Tibial artery (tissue), 4 donors: ENCODE results near the gene NR1D1.

Experiments
- DNase-seq, 2 donors: peaks; one replicate each; pipeline ENCODE4 v3.0.0-alpha.2; 2019
- H3K27ac ChIP-seq, 2 donors: fragments of 200-600 bp; sonication (generic) in 1 of 2; 1 replicate in 1 of 2; 2 replicates in 1 of 2; pipeline ENCODE4 v1.5.1; 2018 to 2019; ENCODE audit warnings: mild to moderate bottlenecking in 1 of 2
- H3K27me3 ChIP-seq, 2 donors: fragments of 200-600 bp; sonication (generic) in 1 of 2; one replicate each; pipeline versions ENCODE4 v1.5.1 to v1.6.0; 2016 to 2019
- H3K36me3 ChIP-seq, 3 donors: fragments of 200-600 bp; sonication (generic) in 2 of 3; one replicate each; pipeline ENCODE4 v1.5.1; 2016 to 2019; ENCODE audit warnings: mild to moderate bottlenecking in 2 of 3
- H3K4me1 ChIP-seq, 4 donors: fragments of 200-600 bp; sonication (generic) in 2 of 4; 1 replicate in 3 of 4; 2 replicates in 1 of 4; pipeline ENCODE4 v1.5.1; 2016 to 2019
- H3K4me3 ChIP-seq, 2 donors: fragments of 200-600 bp; sonication (generic) in 1 of 2; 1 replicate in 1 of 2; 2 replicates in 1 of 2; pipeline ENCODE4 v1.5.1; 2018 to 2019; ENCODE audit warnings: mild to moderate bottlenecking in 2 of 2
- H3K9me3 ChIP-seq, 3 donors: fragments of 200-600 bp; sonication (generic) in 1 of 3; one replicate each; pipeline ENCODE4 v1.5.1; 2016 to 2019
- CTCF ChIP-seq, 2 experiments: fragments of 200-600 bp in 1 of 2; fragments of 450-650 bp in 1 of 2; IDR thresholded peaks; one replicate each; pipeline ENCODE4 v1.5.1; 2017 to 2019; ENCODE audit warnings: antibody characterized with exemption in 2 of 2, mild to moderate bottlenecking in 1 of 2, moderate library complexity in 1 of 2
- intact Hi-C: fragments of 100-400 bp; cut with DNase I; formaldehyde crosslinking; loops from one replicate; pipeline ENCODE4 v1.15.0; 2023; ENCODE audit warnings: low total_unique reads

The NR1D1 gene

GRCh38 chr17:40093580-40094201, 6.7 kb downstream of the NR1D1 start:
- H3K36me3 ChIP-seq, result peaks cover 68 to 89% (median 72%) of the 10 kb centered on the region in 3 donors
- H3K9me3 ChIP-seq, result no peaks in the 10 kb centered on the region
- peaks cover 0 to 92% (median 74%) of the 10 kb centered on the region in 4 donors for H3K4me1 ChIP-seq
- no peak for DNase-seq
- peak overlapping the region; percentile 94 to 98 for H3K27ac ChIP-seq
- no peak overlapping the region for H3K4me3 ChIP-seq
- intact Hi-C loops, result no loop called here
- H3K27me3 ChIP-seq, result no peaks in the 10 kb centered on the region
- TF ChIP-seq CTCF (IDR thresholded peaks at IDR 0.05), result no peak

GRCh38 chr17:40093005-40093579, 7.3 kb downstream of the NR1D1 start:
- Histone ChIP-seq H3K4me1 (peaks cover 0 to 86% (median 69%) of the 10 kb centered on the region in 4 donors), H3K4me3 (no peak overlapping the region), H3K36me3 (peaks cover 72 to 95% (median 78%) of the 10 kb centered on the region in 3 donors), H3K27ac (peak overlapping the region; percentile 94 to 98), H3K9me3 (no peaks in the 10 kb centered on the region), H3K27me3 (no peaks in the 10 kb centered on the region)
- no peak for DNase-seq
- intact Hi-C loops, result no loop called here
- no peak for TF ChIP-seq CTCF (IDR thresholded peaks at IDR 0.05)

- H3K4me3 ChIP-seq, result no peak overlapping the region
These were observed 7.8 kb downstream of the NR1D1 start for GRCh38 chr17:40092581-40092980.

GRCh38 chr17:40091691-40092397, 8.5 kb downstream of the NR1D1 start:
- H3K36me3 ChIP-seq, result peaks cover 81 to 100% (median 84%) of the 10 kb centered on the region in 3 donors
- intact Hi-C loops, result no loop called here

More at GRCh38 chr17:40092581-40092980, 7.8 kb downstream of the NR1D1 start:
- H3K4me1 ChIP-seq, result peaks cover 0 to 81% (median 65%) of the 10 kb centered on the region in 4 donors
- peak overlapping the region; percentile 94 to 98 for H3K27ac ChIP-seq
- no peaks in the 10 kb centered on the region for H3K9me3 ChIP-seq
- intact Hi-C loops, result no loop called here
- TF ChIP-seq CTCF (IDR thresholded peaks at IDR 0.05), result no peak
- H3K27me3 ChIP-seq, result no peaks in the 10 kb centered on the region
- peaks cover 77 to 100% (median 83%) of the 10 kb centered on the region in 3 donors for H3K36me3 ChIP-seq
- no peak for DNase-seq

More at GRCh38 chr17:40091691-40092397, 8.5 kb downstream of the NR1D1 start:
- DNase-seq, result peak; percentile 60 to 76
- no peak for TF ChIP-seq CTCF (IDR thresholded peaks at IDR 0.05)
- Histone ChIP-seq H3K27me3 (no peaks in the 10 kb centered on the region), H3K27ac (peak overlapping the region; percentile 94 to 98), H3K4me3 (no peak overlapping the region), H3K9me3 (no peaks in the 10 kb centered on the region), H3K4me1 (peaks cover 0 to 74% (median 57%) of the 10 kb centered on the region in 4 donors)
